GM21619 (cell line): Measurements from ENCODE around the gene IQSEC1.

Experiments used
- ATAC-seq: cut with Tn5 transposase; IDR thresholded peaks from one replicate; pipeline ENCODE4 v1.9.1; 2021; ENCODE audit not compliant: unreplicated experiment

Gene IQSEC1

DNA sequence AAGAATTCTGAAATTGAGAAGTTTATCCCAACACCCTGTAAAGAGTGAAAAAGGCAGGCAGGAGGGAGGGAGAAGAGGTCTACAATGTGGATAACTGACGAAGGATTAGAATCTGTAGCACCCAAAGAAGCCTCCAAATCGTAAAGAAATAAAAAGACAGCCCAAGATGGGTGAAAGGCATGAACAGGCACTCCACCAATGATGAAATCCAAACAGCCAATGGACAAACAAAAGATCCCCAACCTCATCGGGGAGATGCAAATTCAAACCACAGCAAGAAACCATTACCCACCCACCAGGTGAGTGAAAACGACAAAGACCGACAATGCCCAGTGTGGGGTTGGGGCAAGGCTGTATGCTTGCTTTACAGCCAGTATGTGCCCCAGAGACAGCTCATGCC is 85.6 kb downstream of the IQSEC1 start:
- ATAC-seq = no peak

- no peak for ATAC-seq
These were observed 86.2 kb downstream of the IQSEC1 start for GRCh38 chr3:12986986-12987385.

GRCh38 chr3:12986521-12986920 is 86.7 kb downstream of the IQSEC1 start:
- ATAC-seq = no peak

GRCh38 chr3:12986031-12986430 is 87.2 kb downstream of the IQSEC1 start:
- ATAC-seq = no peak

DNA sequence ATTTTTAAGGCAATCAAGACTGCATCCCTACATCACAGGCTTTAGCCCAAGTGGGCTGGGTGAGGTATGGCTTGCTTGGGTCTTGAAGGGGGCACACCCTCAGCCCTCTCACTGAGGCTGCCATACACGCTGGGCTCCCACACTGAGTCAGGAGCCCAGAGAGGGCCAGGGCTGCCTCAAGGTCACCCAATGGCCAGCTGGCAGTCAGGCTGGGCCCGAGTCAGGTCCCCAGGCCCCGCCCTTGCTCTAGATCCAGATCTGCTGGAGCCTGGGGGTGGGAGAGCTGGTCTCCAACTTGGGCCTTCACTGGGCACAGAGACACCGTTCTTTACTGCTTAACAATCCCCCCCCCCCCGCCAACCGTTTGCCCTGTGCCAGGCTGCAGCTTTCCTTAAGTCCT is 88.1 kb downstream of the IQSEC1 start:
- ATAC-seq = no peak

GRCh38 chr3:12984023-12984823 is 89.0 kb downstream of the IQSEC1 start:
- ATAC-seq = no peak

- ATAC-seq = peak; percentile 11
These were observed 89.9 kb downstream of the IQSEC1 start for GRCh38 chr3:12983319-12983718.

DNA sequence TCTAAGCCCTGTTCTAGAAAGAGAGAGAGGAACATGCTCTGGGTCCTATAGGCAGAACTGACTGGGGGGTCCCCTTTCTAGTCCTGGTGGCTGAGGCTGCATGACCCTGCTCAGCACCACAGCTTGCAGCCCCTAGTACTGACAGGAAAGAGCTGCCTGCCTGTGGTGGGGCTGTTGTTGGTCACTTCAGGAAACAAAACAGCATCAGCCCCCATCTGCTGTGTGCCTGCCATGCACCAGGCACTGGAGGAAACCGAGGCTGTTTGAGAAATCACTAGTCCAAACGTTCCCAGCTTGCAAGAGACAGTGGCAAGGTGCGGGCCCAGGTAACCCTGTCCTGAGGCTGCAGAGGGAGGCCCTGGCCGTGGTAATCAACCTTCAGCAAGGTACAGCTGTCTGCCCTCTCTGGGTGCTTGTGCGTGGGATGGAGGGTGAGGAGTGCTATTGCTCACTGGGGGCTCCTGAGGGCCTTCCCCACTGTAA is 90.6 kb downstream of the IQSEC1 start:
- ATAC-seq = peak; percentile 65

GRCh38 chr3:12981306-12982275 is 91.6 kb downstream of the IQSEC1 start:
- no peak for ATAC-seq

DNA sequence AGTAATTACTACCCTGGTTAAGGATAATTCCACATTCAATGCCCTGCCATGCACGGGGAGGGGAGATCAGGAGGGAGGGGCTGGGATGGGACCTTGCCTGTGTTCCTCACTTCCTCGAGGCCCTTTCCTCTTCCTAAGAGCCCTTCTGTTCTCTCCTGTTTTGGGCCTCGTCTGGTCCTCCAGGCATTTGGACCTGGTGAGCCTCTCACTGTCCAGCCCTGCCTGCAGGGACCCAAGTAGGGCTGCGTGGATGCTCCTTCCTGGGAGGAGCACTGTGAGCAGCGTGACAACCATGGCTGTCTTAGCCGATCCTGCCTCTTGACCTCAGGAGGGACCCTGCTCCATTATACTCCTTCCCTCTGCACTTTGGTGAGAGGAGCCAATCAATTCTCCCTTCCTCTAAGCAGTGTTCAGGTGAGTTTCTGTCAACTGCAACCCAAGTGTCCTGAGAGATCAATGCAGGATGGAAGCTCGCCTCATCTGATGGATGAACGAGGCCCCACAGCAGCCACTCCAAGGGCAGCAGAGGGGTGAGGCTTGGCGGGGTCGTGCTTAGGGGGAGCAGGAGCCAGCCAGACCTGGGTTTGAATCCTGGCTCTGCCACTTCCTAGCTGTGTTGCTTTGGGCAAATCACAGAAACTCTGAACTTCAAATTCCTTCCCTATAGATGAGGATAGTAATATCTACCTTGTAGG is 92.5 kb downstream of the IQSEC1 start:
- ATAC-seq = no peak

- no peak for ATAC-seq
These were observed 93.2 kb downstream of the IQSEC1 start for GRCh38 chr3:12979947-12980487.

GRCh38 chr3:12979151-12979946 is 93.9 kb downstream of the IQSEC1 start:
- ATAC-seq = no peak

DNA sequence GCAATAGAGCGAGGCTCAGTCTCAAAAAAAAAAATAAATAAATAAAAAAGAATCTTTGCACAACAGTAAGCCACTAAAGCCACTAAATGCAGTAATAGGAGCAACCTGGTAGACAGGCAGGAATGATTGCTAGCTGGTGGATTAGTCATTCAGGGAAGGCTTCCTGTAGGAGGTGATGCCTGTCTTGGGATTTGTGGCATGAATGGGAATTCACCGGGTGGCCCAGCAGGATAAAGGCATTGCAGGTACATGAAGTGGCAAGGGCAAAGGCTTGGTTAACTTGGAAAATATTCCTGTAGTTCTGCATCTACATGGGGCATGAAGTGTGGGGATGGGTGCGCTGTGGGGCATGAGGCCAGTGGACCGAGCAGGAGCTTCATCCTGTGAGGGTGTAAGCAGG is 94.5 kb downstream of the IQSEC1 start:
- no peak for ATAC-seq

DNA sequence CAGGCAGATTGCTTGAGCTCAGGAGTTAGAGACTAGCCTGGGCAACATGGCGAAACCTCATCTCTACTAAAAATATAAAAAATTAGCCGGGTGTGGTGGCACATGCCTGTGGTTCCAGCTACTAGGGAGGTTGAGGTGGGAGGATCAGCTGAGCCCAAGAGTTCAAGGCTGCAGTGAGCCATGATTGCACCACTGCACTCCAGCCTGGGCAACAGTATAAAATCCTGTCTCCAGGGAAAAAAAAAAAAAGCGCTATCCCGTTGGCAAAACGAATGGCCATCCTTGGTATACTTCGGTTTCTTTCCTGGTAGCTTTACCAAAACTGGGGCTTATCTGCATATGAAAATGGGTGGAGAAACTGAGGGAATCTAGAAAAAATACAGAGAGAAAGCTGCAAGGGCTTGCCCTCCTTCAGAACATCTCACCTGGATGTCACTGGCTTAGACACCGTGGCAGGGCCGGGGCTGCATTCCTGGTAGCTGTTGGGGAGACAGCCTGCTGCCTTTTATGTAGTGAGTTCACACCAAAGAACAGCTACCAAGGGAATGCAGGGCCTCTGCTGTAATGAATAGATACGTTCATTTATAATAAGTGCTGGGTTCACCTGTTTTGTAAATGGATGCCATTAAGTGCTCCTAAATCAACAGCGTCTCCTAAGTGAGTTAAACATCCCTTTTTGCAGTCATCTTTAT is 96.0 kb downstream of the IQSEC1 start:
- no peak for ATAC-seq

DNA sequence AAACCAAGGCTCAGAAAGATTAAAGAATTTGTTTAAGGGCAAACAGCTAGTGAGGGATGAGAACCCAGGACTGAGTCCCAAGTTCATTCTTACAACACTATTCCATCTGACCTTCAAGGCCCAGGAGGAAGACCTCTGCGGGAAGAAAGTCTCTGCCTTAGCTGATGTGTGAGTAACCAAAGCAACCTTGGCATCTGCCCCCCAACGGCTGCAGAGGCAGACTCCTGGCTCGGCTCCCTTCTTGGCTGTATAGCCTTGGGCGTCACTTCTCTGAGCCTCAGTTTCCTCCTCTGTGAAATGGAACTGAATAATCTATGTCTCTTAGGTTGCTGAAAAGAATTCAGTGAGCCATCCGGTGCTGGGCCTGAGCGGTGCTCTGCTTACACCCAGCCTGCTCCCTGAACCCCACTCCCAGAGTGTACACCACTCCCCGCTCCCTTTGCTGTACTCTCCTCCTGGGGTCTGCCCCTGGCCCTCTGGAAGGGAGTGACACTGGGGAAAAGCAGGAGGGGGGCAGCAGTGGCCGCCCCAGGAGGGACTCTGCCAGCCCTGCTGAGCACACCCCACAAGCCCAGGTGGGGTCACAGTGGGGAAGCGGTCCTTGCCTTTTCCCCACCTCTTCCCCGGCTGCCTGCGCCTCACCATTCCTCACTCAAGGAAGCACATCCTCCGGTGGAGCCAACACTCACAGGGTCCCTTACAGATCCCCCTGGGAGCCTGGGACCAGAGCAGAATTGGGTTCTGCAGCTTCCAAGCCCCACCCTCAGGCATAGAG is 97.3 kb downstream of the IQSEC1 start:
- no peak for ATAC-seq

- no peak for ATAC-seq
These were observed 98.4 kb downstream of the IQSEC1 start for GRCh38 chr3:12974819-12975218.

GRCh38 chr3:12974334-12974733 is 98.9 kb downstream of the IQSEC1 start:
- ATAC-seq = no peak

DNA sequence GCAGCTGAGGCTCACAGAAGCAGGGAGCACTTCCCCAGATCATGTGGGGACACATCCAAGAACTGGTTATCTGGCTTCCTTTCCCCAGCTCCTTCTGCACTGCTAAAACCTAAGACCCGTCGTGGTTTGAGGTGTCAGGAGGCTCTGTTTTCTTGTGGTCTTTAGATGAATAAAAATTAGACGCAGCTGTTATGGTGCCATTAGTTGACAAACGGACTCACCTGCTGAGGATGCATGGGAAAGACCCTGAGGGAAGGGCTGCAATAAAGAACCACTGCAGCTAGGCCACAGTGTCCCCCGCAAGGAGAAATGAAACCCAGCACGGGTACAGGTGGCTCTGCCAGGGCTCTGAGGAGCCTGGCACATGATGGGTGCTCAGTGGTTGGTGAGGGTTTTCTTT is 99.4 kb downstream of the IQSEC1 start:
- no peak for ATAC-seq
